Fibroblast of the aortic adventitia (primary cell): ENCODE measurements around the gene DENND5A. TPM values are rescaled to one million over a fixed set of nuclear protein-coding genes. Genes with fewer than 3 reads are reported as not detected.
A peak's percentile ranks its signal among the peaks of the same experiment; 100 is the strongest.

Experiments used
- DNase-seq: peaks from one replicate; pipeline ENCODE4 v3.0.0-alpha.2; 2010; ENCODE audit warnings: low read depth
- H3K4me3 ChIP-seq: 2 replicates; pipeline ENCODE4 v1.5.1; 2011; ENCODE audit warnings: low read depth, mild to moderate bottlenecking, control low read depth, low read length, moderate library complexity
- total RNA-seq: library from RNA; depleted of rRNA; stranded (reverse); fragments of >200 nt; gene quantifications from 2 replicates; pipeline ENCODE4 v1.2.3, GENCODE V29; 2012; ENCODE audit warnings: low replicate concordance
- TF ChIP-seq, protein P1 (sequence below): IDR thresholded peaks from 2 replicates; pipeline ENCODE4 v1.5.1; 2011; ENCODE audit warnings: mild to moderate bottlenecking, low read length, control low read depth, inconsistent platforms; ENCODE audit not compliant: insufficient read depth

Gene DENND5A
- total RNA-seq, 1 donor, result 105 TPM

DNA sequence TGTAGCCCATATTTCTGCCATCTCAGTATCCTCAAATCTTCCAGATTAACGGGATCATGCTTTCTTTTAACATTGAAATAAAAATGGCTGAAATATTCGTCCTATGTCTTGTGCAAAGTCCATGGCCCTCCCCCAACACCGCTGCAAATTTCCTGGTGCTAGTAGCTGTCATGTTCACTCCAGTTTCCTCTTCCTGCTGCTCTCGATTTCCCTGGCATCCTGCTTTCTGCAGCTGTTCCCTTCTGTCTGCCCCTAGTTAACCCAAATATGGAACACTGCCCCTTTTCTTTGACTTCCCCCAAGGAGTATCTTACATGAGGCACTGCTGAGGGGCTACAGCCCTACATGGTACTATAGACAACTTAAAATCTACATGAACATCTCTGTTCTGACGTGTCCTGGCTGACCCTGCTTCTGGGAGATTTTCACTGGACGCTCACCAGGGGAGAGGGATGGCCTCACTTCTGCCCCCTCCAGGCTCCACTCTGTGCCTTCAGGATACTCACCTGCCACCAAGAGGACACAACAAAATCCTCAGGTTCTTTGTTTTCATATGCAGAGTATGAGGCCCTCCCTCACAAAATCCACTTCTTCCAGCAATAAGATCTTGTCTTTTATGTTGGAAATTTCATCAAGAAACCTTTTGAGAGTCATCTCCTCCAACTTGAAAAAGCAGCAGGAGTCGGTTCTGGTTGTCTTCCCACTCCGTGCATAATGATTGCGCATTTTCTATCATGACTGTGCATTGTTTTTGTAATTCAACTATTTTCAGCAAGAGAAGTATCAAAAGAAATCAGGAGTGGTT, 144.3 kb downstream of the DENND5A start:
- TF ChIP-seq, protein P1, sequence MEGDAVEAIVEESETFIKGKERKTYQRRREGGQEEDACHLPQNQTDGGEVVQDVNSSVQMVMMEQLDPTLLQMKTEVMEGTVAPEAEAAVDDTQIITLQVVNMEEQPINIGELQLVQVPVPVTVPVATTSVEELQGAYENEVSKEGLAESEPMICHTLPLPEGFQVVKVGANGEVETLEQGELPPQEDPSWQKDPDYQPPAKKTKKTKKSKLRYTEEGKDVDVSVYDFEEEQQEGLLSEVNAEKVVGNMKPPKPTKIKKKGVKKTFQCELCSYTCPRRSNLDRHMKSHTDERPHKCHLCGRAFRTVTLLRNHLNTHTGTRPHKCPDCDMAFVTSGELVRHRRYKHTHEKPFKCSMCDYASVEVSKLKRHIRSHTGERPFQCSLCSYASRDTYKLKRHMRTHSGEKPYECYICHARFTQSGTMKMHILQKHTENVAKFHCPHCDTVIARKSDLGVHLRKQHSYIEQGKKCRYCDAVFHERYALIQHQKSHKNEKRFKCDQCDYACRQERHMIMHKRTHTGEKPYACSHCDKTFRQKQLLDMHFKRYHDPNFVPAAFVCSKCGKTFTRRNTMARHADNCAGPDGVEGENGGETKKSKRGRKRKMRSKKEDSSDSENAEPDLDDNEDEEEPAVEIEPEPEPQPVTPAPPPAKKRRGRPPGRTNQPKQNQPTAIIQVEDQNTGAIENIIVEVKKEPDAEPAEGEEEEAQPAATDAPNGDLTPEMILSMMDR, result peak; percentile 3
- H3K4me3 ChIP-seq, result no peak overlapping the region
- no peak for DNase-seq

DNA sequence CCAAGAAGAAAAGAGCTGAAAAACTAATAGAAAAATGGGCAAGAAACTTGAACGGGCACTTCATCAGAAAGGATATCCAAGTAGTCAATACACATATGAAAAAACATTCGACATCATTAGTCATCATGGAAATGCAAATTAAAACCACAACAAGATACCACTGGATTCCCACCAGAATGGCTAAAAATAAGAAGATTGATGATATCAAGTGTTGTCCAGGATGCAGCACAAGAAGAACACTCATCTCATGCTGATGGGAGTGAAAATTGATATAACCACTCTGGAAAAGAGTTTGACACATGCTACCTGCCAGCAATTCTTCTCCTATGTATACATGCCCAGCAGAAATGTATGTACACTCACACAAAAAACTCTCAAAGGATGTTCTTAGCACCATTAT, 146.9 kb downstream of the DENND5A start:
- TF ChIP-seq, protein P1, result no peak
- no peak for DNase-seq
- no peak overlapping the region for H3K4me3 ChIP-seq

DNA sequence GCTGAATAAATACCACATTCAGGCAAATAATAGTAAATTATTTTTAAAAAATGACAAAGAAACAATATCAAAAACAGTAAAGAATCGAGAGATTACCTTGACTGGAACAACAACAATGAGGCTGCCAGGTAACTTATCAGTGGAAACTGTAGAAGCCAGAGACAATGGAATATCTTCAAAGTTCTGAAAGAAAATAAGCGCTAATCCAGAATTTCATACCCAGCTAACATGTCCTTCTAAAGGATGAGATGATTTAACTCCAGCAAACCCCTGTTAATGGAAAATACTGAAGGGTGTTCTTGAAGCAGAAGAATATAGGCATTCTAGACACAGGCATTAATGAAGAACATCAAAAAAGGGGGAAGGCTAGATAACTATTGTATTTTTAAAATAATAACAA, 153.1 kb downstream of the DENND5A start:
- TF ChIP-seq, protein P1, result no peak
- H3K4me3 ChIP-seq, result no peak overlapping the region
- no peak for DNase-seq

DNA sequence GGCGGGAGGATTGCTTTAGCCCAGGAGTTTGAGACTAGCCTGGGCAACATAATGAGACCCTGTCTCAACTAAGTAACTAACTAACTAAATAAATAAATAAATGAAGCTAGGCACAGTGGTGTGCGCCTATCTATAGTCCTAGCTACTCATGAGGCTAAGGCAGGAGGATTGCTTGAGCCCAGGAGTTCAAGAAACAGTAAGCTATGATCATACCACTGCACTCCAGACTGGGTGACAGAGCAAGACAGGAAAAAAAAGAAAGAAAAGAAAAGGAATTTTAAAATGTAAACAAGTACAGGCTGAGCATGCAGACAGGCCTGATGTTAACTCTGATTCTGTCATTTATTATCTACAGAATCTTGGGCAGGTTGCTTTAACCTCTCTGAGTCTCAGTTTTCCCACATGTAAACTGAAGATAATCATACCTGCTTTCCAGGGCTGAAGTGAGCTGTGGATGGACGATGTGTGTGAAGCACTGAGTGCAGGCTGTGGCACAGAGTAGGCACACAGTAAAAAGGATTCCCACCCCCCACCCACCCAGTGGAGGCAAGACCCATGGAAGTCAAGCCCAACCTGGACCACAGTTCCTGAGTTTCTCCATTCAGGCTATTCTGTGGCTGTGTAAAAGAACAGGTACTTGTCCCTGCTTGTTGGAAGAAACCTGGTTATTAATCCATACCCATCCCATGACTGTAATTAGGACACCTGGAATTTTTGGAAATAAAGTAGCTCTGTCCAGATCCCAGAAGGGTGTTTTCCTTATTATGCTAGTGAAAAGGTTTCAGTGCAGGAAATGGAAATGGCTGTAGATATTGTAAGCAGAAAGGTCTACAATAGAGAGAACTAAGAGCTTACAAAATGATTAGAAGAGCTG, 155.1 kb downstream of the DENND5A start:
- no peak overlapping the region for H3K4me3 ChIP-seq
- DNase-seq, result no peak
- TF ChIP-seq, protein P1, result no peak

DNA sequence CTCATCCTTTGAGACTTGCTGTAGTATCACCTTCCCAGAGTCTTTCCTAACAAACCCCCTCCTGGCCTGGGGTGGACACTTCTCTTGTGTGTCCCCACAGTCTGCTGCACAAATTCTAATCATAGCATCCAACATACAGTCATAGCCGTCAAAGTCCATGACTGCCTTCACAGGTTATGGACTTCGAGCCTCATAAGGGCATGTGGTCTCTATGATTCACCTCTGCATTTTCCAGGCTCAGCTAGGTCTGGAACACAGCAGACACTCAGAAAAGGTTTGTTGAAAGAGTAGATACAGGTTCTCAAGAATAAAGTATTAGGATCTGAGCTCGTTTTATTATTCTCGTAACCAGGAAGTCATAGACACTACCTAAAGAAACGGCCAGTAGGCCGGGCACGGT, 160.6 kb downstream of the DENND5A start:
- no peak overlapping the region for H3K4me3 ChIP-seq
- TF ChIP-seq, protein P1, result no peak
- DNase-seq, result no peak

DNA sequence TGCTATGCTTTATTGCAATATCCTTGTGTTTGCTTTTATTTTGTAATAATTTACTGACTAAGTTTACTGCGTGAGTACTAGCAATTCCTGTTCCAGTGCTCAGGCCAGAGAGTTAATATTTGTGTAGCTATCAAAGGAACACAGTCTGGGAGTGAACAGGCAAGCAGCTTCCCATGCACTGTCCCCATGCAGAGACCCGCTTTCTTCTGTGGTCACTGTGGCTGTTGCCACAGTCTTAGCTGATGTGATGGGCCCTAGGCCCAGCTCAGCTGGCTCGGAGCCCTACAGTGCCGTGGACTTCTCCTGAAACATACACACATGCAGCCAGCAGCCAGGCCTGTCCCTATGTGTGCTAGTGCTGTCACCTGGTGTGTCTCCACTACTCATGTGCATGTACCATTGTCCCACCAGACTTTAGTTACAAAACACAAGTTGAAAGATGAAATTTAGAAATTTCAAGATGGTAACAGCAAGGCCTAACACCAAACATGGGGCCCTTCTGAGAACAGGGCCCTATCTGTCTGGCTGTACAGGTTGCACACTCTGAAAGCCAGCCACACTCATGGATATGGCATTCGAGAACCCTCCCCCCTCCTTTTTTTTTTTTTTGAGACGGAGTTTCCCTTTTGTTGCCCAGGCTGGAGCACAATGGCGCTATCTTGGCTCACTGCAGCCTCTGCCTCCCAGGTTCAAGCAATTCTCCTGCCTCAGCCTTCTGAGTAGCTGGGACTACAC, 161.4 kb downstream of the DENND5A start:
- H3K4me3 ChIP-seq, result no peak overlapping the region
- DNase-seq, result no peak
- TF ChIP-seq, protein P1, result no peak
